ENCODE data around the gene L3MBTL1.
"Not testable (repeated sequence)": the region's sequence is repeated elsewhere in the genome, so short reads cannot be mapped to it uniquely, and the experiment has no call there.

The L3MBTL1 gene

GRCh38 chr20:43559147-43559987 is 51.9 kb downstream of the L3MBTL1 start:
- DNase-seq (ENCODE audit: low read depth), result no peak

GRCh38 chr20:43560974-43561373 is 53.5 kb downstream of the L3MBTL1 start:
- no peak for DNase-seq (ENCODE audit: low read depth)

GRCh38 chr20:43563429-43563828 is 55.9 kb downstream of the L3MBTL1 start:
- no peak for DNase-seq (ENCODE audit: low read depth)

- no peak for DNase-seq (ENCODE audit: low read depth)
Observed at GRCh38 chr20:43563991-43564390, 56.5 kb downstream of the L3MBTL1 start.

GRCh38 chr20:43564455-43564854 is 57.0 kb downstream of the L3MBTL1 start:
- DNase-seq (ENCODE audit: low read depth), result no peak

- DNase-seq (ENCODE audit: low read depth), result no peak
Observed at GRCh38 chr20:43564993-43565757, 57.7 kb downstream of the L3MBTL1 start.

GRCh38 chr20:43565758-43566104 is 58.2 kb downstream of the L3MBTL1 start:
- no peak for DNase-seq (ENCODE audit: low read depth)

- DNase-seq (ENCODE audit: low read depth), result no peak
Observed at GRCh38 chr20:43567477-43567876, 60.0 kb downstream of the L3MBTL1 start.

- DNase-seq (ENCODE audit: low read depth), result no peak
Observed at GRCh38 chr20:43568706-43569105, 61.2 kb downstream of the L3MBTL1 start.

GRCh38 chr20:43569282-43569681 is 61.8 kb downstream of the L3MBTL1 start:
- DNase-seq (ENCODE audit: low read depth), result no peak

- no peak for DNase-seq (ENCODE audit: low read depth)
Observed at GRCh38 chr20:43570496-43570895, 63.0 kb downstream of the L3MBTL1 start.

- DNase-seq (ENCODE audit: low read depth), result no peak
Observed at GRCh38 chr20:43571310-43571709, 63.8 kb downstream of the L3MBTL1 start.

- DNase-seq (ENCODE audit: low read depth), result no peak
Observed at GRCh38 chr20:43571771-43572170, 64.3 kb downstream of the L3MBTL1 start.

- DNase-seq (ENCODE audit: low read depth), result no peak
Observed at GRCh38 chr20:43572891-43573290, 65.4 kb downstream of the L3MBTL1 start.

- no peak for DNase-seq (ENCODE audit: low read depth)
Observed at GRCh38 chr20:43576108-43576507, 68.6 kb downstream of the L3MBTL1 start.

- no peak for DNase-seq (ENCODE audit: low read depth)
Observed at GRCh38 chr20:43579861-43580793, 72.6 kb downstream of the L3MBTL1 start.

GRCh38 chr20:43583133-43583864 is 75.8 kb downstream of the L3MBTL1 start:
- no peak for DNase-seq (ENCODE audit: low read depth)

GRCh38 chr20:43583982-43584432 is 76.5 kb downstream of the L3MBTL1 start:
- DNase-seq (ENCODE audit: low read depth), result no peak

- no peak for DNase-seq (ENCODE audit: low read depth)
Observed at GRCh38 chr20:43584448-43585136, 77.1 kb downstream of the L3MBTL1 start.

GRCh38 chr20:43586641-43587040 is 79.1 kb downstream of the L3MBTL1 start:
- no peak for DNase-seq (ENCODE audit: low read depth)

- DNase-seq (ENCODE audit: low read depth), result not testable (repeated sequence)
Observed at GRCh38 chr20:43588526-43588925, 81.0 kb downstream of the L3MBTL1 start.
